Endothelial cell of hepatic sinusoid (primary cell): ENCODE results near the gene C20orf141.
"Not testable (repeated sequence)": the region's sequence is repeated elsewhere in the genome, so short reads cannot be mapped to it uniquely, and the experiment has no call there.

Experiments used
- in situ Hi-C: cut with HindIII; loops from 2 replicates; pipeline ENCODE4 v1.10.0; 2017; ENCODE audit warnings: low sequenced_read_pairs

Gene C20orf141

GRCh38 chr20:2799271-2799670 is 15.5 kb upstream of the C20orf141 start:
- in situ Hi-C loops = loop anchor here (5.0 kb wide), 1 partner anchor 33 kb away; no protein-coding TSS in a partner anchor

- in situ Hi-C loops = loop anchor here (5.0 kb wide), 1 partner anchor 32 kb away; no protein-coding TSS in a partner anchor
Measured at GRCh38 chr20:2799688-2800520, 14.9 kb upstream of the C20orf141 start.

- in situ Hi-C loops = no loop called here
Measured at GRCh38 chr20:2800521-2801285, 14.1 kb upstream of the C20orf141 start, which contains the start of gene CPXM1. TSS of gene CPXM1 (minus strand) at chr20:2800627. CDS start at chr20:2800572, 55 bp downstream.

GRCh38 chr20:2801286-2801728 is 13.5 kb upstream of the C20orf141 start:
- in situ Hi-C loops = no loop called here

- in situ Hi-C loops = no loop called here
Measured at GRCh38 chr20:2804041-2804828, 10.6 kb upstream of the C20orf141 start.

- in situ Hi-C loops = no loop called here
Measured at GRCh38 chr20:2804852-2805688, 9.7 kb upstream of the C20orf141 start.

- in situ Hi-C loops = no loop called here
Measured at GRCh38 chr20:2805689-2806350, 9.0 kb upstream of the C20orf141 start.

- in situ Hi-C loops = no loop called here
Measured at GRCh38 chr20:2806351-2806701, 8.5 kb upstream of the C20orf141 start.

GRCh38 chr20:2807019-2807418 is 7.8 kb upstream of the C20orf141 start:
- in situ Hi-C loops = no loop called here

GRCh38 chr20:2807929-2808328 is 6.9 kb upstream of the C20orf141 start:
- in situ Hi-C loops = not testable (repeated sequence)

- in situ Hi-C loops = no loop called here
Measured at GRCh38 chr20:2809690-2810089, 5.1 kb upstream of the C20orf141 start.

- in situ Hi-C loops = no loop called here
Measured at GRCh38 chr20:2812189-2812588, 2.6 kb upstream of the C20orf141 start.

GRCh38 chr20:2814076-2814475 is 711 bp upstream of the C20orf141 start:
- in situ Hi-C loops = no loop called here

GRCh38 chr20:2815242-2815900 is 584 bp downstream of the C20orf141 start:
- in situ Hi-C loops = no loop called here

GRCh38 chr20:2816030-2816582 is 1.3 kb downstream of the C20orf141 start, which contains the start of gene TMEM239:
TSS of gene TMEM239 (plus strand) at chr20:2816364. CDS start at chr20:2816555, 191 bp downstream.
- in situ Hi-C loops = no loop called here

- in situ Hi-C loops = no loop called here
Measured at GRCh38 chr20:2816583-2817340, 2.0 kb downstream of the C20orf141 start.

- in situ Hi-C loops = no loop called here
Measured at GRCh38 chr20:2817341-2817726, 2.5 kb downstream of the C20orf141 start.
